HG02870 (cell line): ENCODE results near the gene SGCG.
A peak's percentile ranks its signal among the peaks of the same experiment; 100 is the strongest.

ENCODE experiments used
- ATAC-seq: cut with Tn5 transposase; IDR thresholded peaks from one replicate; pipeline ENCODE4 v1.9.1; 2021; ENCODE audit warnings: mild to moderate bottlenecking, moderate library complexity; ENCODE audit not compliant: unreplicated experiment

SGCG gene

DNA sequence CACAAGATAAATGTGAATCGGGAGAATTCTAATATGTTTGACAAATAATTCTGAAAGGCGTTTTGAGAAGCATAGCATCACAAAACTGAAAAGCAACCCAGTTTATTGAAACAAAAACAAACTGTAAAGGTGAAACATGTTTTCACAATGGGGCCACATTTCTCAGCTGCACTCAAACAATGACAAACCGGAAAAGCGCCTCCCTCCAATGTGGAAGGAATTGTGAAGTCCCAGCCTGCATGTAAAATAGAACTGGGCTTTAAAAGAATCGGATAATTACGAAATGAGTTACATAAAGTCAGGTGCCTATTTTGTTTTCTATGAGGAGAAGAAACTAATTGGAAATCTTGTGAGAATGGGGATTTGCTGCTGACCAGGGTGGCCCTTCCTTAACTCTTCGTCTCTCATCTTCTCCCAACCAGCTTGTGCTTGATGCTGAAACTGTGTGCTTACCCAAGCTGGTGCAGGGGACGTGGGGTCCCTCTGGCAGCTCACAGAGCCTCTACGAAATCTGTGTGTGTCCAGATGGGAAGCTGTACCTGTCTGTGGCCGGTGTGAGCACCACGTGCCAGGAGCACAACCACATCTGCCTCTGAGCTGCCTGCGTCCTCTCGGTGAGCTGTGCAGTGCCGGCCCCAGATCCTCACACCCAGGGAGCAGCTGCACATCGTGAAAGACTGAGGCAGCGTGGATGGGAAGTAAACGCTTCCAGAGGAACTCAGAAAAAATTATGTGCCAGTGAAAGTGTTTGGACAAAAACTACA, 143.3 kb downstream of the SGCG start:
- no peak for ATAC-seq

DNA sequence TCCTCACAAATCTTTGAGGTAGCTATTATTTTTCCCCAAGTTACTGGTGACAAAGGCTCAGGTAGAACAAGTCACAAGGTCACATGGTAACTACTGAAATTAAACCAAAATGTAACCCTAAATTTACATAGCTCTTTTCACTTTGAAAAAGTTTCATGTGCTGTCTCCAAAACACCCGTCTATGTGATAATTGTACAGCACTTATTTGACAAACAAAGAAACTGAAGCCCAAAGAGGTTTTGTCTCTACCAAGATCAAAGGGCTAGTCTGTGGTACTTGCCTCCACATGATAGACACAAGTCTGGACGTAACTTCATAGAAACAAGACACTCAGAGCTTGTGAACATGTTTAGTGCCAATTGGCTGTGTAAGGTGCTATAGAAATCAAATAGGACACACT, 144.4 kb downstream of the SGCG start:
- peak; percentile 69 for ATAC-seq

DNA sequence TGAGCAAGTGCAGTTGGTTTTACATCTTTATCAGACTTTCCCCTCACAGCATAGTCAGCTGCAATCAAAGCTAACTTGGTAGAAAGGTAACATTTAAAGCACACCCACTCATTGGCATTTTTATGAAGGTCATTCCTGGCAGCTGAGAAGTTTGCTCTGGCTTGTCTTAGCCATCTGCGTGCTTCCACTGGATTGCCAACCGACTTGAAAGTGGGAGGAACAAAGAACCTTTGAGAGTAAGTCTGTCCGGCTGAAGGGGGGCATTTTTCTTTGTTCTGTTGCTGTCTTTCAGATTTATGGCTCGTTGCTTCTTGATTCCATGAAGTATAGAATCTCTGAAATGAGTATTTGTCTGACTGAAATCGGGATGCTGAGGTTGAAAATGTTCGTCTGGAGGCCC, 149.6 kb downstream of the SGCG start:
- ATAC-seq = no peak

DNA sequence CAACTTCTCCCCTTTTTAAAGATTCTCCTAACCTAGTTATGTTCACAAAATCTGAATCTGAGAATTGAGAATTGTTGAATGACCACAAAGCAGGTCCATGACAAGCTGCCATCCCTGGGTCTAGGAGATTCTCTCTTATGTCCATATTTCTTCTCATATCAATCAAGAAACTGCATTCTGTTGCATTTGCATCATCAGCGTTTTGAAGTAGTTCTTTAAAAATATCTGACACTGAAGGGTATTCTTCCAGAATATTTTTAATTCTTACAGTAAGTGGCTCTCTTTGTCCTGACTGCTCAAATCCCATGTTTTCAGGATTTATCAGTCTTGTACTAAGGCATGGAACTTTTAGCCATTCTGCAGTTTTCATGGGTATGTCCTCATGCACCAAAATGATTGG, 158.4 kb downstream of the SGCG start:
- no peak for ATAC-seq

DNA sequence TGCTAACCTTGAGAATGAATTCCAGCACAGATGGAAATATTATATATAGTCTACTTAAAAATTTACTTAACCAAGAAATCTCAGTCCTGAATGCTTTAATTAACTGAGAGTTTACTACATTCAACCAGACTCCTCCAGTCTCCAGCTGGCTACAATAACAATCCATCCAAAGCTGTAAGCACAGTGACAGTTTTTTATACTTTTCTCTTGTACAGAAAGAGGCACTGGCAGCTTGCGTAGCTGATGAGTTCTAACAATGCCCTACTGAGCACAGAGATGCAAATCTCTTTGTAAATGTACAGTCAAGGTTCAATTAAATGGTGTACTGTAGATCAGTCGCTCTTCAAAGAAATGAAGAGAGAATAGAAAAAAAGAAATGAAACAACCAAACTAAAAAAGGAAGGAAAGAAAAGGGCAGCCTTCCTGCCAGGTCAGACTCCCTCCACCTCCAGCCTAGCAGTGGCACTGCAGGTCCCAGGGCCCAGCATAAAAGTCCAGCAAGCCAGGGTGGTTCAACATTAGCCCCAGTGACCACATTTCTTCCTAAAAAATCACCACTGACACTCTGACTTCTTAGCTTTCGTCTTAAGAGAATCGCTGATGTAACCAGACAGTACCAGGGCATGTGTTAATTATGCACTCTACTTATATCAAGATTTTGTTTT, 164.3 kb downstream of the SGCG start:
- no peak for ATAC-seq

DNA sequence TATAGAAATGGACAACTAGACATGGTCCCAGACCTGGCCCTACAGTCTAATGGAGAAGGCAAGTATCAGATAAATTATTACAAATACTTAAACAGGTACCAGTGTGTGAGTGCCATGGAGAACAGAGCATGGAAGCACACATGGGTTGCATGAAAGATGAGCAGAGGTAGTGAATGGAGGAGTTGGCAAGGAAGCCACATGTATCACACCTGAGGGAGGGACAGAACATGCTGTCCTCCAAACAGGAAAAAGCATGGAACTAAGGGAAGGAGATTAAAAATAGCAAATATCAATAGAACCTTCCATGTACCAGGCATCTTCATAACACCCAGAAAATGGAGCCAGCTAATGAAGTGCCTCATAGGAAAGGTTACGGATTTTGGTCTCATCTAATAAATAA, 166.8 kb downstream of the SGCG start:
- ATAC-seq = no peak

DNA sequence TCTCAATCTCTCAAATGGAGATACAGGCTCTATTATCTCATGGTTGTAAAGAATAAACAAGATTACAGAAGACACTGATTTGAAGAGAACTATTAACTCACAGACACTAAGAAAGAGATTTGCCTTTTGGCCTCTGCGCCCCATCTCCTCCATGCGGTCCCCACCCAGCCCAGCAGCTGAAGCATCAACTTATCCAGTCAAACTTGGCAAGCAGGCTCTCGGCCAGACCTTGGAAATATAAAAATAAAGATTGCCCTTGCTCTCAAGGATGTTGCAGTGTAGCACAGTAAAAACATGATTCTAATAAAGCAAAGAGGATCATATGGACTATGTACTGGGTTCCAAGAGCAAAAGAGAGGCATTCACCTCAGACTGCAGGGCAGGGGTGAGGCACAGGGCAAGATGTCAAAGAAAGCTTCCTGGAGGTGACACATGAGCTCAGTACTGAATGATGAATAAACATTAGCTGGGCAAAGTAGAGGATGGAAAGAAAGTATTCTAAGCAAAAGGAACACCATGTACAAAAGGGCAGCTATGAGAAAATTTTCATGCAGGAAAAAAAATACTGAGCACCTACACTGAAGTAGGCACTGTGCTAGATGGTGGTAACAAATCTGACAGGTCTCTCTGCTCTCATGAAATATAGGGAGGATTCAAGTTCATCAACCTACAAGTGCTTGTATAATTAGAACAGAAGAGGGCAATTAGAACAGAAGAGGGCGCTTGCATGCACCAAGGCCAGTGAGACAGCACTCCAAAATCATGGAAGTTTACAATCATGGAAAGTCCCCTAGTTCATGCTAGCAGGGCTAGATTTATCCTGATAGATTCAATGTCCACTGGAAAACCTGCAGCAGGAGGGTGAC, 167.7 kb downstream of the SGCG start:
- ATAC-seq = no peak

DNA sequence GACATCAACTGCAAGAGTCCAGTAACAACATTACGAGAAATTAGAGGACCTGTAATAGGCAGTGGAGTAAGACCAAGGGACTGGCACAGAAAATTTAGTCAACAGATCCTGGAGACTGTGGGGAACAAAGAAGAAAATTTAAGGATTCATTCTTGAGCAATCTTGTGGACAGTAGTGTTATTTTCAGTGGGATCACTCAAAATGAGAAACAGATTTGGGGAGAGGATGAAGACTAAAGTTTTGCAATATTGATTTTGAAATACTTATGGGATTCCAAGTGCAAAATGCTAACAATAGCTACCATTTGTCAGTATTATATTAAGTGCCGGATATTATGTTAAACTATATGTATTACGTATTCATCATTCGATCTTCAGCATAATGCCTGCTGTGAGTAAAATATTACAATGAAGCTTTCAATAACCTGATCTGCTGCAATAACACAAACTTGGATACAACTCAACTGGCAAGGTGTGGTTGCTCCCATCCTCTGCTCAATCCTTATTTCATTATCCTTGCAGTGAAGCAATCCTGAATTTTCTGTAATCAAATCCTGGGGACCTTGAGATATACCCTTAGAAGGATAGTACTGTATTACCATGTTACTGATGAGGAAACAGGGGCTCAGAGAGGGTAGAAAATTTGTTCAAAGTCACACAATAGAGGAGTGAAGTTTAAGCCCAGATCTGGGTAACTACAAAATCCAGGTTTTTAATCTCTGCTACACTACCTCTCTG, 168.6 kb downstream of the SGCG start:
- ATAC-seq = no peak

DNA sequence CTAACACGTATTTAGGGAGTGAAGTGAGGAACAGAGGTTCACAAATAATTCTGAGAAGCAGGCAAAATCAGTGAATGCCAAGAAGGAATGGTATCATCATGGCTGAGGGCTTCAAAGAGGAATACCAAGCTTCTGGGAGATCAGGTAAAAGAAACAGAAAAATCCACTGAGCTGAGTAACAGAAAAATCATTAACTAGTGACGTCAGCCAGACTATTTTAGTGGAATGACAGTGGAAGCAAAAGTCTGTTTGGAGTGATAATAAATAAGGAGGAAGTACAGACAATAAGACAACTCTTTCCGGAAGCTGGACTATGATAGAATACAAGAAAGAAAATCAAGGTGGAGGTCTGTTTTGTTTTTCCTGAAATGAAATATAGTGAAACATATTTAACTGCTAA, 169.2 kb downstream of the SGCG start:
- no peak for ATAC-seq

DNA sequence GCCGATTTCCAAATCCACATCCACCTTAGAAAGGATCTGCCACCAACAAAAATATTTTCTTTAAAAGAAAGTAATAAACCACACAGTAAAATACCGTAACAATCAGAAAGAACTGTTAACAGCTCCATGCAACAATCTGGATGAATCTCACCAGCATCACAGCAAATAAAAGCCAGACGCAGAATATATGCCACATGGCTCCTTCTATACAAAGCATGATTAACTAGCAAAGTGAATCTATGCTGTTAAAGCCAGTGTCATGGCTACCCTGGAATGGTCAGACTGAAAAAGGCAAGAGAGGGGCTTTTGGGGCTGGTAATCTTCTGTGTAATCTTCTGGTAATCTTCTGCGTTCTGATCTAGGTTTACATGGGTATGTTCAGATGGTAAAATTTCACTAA, 171.4 kb downstream of the SGCG start:
- no peak for ATAC-seq

DNA sequence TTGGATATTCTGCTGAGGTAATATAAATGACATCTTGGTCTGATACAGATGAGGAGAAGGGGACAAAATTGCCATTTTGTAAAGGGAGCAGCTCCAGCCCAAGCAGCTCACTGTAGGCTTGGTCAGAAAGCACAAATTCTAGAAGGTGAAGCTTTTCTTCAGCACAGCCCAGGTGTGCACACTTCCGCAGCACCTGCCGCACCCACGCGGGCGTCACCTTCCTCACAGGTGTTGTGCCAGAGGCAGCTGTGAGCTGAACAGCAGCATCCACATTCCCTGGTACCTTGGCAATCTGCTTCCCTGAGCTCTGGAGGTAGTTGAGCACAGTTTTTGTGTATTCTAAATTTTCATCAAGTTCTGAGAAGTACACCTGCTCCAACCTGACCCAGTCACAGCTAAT, 173.7 kb downstream of the SGCG start:
- no peak for ATAC-seq

DNA sequence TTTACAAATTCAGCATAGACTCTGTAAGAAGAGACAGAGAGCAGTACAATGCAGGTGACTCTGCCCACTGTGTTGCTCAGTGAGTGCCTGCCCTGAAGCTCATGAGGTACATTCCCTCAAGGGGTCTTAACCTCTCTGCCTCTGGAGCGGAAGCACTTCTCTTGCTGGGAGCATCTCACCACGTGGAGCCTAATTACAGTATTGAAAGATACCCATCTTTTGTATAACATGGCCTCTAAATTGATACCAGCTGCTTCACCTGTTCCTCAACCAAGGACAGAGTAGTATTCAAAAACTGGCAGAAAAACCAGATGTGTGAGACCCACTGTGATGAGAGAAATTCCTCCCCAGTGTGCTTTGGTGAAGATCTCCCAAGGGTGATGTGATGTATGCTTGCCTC, 175.6 kb downstream of the SGCG start:
- ATAC-seq = no peak

DNA sequence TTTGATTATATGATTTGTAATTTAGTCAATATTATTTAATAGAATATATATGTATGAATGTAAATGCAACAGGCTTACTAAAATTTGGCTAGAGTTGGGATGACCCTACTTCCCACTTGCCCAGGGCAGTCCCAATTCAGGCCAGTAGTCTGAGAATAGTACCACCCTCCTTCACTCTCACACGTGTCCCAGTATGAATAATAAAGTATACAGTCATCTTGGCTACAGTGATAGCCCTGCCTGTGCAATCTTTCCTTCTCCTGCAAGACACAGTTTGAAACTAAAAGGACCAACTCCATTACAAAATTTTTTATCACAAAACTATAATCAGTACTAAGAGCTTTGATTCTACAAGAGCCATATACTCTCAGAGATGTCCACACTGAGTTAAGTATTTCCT, 176.6 kb downstream of the SGCG start:
- no peak for ATAC-seq

DNA sequence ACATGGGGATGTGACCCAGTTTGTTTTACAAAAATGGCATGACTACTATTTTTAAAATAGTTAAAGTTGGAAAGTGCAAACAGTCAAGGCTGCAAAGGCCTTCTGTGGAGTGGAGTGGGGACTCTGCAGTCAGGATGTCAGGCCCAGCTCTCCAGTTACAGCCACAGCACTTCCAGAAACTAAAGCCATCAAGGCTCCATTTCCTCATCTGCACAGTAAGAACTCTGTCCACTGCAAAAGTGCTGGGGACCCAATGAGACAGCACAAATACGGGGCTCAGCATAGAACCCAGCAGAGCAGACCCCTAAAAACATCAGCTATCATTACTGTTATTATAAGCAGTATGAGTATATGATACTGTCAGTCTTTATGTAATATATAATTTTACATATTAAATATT, 179.1 kb downstream of the SGCG start:
- no peak for ATAC-seq

DNA sequence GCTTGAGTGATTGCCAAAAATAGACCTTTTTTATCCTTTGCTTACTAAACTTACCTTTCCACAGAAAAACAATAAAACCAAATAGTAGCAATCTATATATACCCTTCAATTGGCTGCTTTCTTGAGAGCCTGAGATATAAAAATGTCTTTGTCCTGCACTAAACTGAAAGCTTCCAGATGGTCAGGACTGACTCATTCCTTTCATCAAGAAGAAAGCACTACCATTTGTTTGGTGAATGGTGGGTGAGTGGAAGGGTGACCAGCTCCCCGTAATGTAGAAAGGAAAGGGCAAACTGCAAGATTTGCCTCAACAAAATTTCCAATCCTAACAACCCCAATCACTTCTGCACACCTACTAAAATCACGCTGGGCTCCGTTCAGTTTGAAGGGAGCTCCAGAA, 184.9 kb downstream of the SGCG start:
- ATAC-seq = no peak

DNA sequence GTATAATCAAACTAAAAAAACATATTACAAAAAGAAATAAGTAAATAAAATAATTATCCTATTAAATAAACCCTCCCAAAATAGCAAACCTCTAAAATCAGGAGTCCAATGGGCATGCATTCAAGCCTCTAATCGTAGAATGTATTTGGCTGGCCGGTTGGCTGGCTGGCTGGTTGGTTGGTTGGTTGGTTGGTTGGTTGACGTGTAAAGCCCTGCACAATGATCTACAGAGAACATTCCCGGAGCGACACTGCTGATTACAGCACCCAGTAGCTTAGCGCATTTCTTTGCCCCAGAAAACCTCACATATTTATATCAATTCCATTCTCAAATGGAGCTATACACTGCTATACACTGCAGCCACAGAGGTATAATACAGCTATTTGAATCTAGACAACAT, 187.1 kb downstream of the SGCG start:
- no peak for ATAC-seq

DNA sequence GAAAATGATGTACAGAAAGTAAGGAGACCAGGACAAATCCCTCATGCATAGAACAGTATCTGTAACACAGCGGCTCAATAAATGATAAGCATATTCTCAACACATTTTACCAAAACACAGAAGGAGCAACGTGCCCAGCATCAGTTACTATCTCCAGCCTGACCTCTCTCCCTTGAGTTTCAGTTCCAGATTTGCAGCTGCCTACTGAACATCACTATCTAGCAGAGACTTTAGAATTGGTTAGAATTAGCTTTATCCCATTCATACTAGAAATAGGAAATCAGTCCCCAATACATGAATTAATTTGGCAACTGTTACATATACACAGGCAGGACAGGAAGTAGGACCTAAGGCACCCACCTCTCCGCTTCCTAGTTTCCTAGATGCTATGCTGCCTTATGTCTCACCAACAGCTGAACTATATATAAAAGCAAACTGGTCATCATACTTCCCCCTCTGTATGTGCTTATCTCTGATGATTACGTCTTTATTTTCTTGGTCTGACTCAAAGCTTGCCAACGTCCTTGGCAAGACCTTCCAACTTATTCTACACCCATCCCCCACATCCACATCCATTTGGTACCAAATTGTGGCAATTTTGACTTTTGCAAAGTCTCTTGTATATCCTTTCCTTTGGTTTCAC, 191.6 kb downstream of the SGCG start:
- no peak for ATAC-seq
